DND-41 (cell line): ENCODE results near the gene WFS1.

Experiments used
- ATAC-seq: fragments of 200-7000 bp; cut with Tn5 transposase; 3 replicates; pipeline ENCODE4 v1.9.1; 2021; ENCODE audit warnings: low read depth; ENCODE audit not compliant: insufficient read depth
- DNase-seq: peaks from one replicate; pipeline ENCODE4 v3.0.0-alpha.2; 2020
- H2AFZ ChIP-seq: 2 replicates; pipeline ENCODE4 v1.6.0; 2012; ENCODE audit warnings: low read depth, low read length
- H3K27ac ChIP-seq: 2 replicates; pipeline ENCODE4 v1.5.1; 2012; ENCODE audit warnings: low read length, inconsistent platforms
- H3K27me3 ChIP-seq: fragments of 200-600 bp; sonication (generic); 2 replicates; pipeline ENCODE4 v1.6.0; 2012; ENCODE audit warnings: low read length, mild to moderate bottlenecking, inconsistent platforms; ENCODE audit not compliant: insufficient read depth, poor library complexity
- H3K36me3 ChIP-seq: 2 replicates; pipeline ENCODE4 v1.5.1; 2012; ENCODE audit warnings: low read length, inconsistent platforms; ENCODE audit not compliant: insufficient read depth
- H3K4me1 ChIP-seq: 2 replicates; pipeline ENCODE4 v1.5.1; 2012; ENCODE audit warnings: mild to moderate bottlenecking, low read length; ENCODE audit not compliant: insufficient read depth
- H3K4me2 ChIP-seq: 2 replicates; pipeline ENCODE4 v1.6.0; 2012; ENCODE audit warnings: mild to moderate bottlenecking, moderate library complexity, low read length, inconsistent platforms; ENCODE audit not compliant: insufficient read depth
- H3K4me3 ChIP-seq, 2 experiments: fragments of 200-600 bp in 1 of 2; shearing (Covaris generic) in 1 of 2; 2 replicates each; pipeline ENCODE4 v1.5.1; 2012 to 2016; ENCODE audit warnings: inconsistent platforms in 2 of 2, low read length in 2 of 2, mild to moderate bottlenecking in 2 of 2, low read depth in 1 of 2, moderate library complexity in 1 of 2
- H3K79me2 ChIP-seq: 2 replicates; pipeline ENCODE4 v1.6.0; 2012; ENCODE audit warnings: low read length, inconsistent platforms; ENCODE audit not compliant: insufficient read depth
- H3K9ac ChIP-seq: 2 replicates; pipeline ENCODE4 v1.6.0; 2012; ENCODE audit warnings: low read depth, mild to moderate bottlenecking, inconsistent platforms, low read length, moderate library complexity
- H3K9me3 ChIP-seq: 2 replicates; pipeline ENCODE4 v1.5.1; 2012; ENCODE audit warnings: low read length, moderate library complexity, mild to moderate bottlenecking, inconsistent platforms; ENCODE audit not compliant: insufficient read depth, severe bottlenecking
- H4K20me1 ChIP-seq: 2 replicates; pipeline ENCODE4 v1.6.0; 2012; ENCODE audit warnings: low read length; ENCODE audit not compliant: insufficient read depth
- CTCF ChIP-seq: IDR thresholded peaks from 2 replicates; pipeline ENCODE4 v1.5.1; 2012; ENCODE audit warnings: borderline replicate concordance, low read length, moderate library complexity, mild to moderate bottlenecking; ENCODE audit not compliant: poor library complexity, severe bottlenecking; ENCODE audit errors: extremely low read depth
- EZH2 ChIP-seq: IDR thresholded peaks from 3 replicates; pipeline ENCODE4 v1.6.1; 2012; ENCODE audit warnings: borderline replicate concordance, low read depth, mild to moderate bottlenecking, moderate library complexity, low read length, inconsistent platforms; ENCODE audit not compliant: severe bottlenecking

WFS1 gene

DNA sequence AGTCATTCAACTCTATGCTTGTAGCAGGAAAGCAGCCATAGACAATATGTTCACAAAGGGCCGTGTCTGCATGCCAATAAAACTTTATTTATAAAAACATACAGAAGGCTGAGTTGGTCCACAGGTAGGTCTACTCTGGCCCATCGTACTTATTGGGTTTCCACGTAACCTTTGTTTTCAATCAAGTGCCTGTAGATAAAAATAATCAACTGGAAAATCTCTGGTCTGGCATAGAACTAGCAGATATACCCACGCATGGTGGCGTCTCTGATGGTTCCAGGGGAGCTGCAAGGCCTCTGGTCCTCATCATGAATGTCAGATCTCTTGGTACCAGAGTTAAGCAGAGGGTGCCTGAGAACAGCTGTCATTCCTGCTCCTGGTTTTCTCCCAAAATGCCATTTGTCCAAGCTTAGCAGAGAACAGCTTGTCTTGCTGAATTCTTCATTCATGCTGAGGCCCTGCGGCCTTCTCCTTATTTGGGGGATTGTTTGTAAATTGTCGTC is 37.9 kb upstream of the WFS1 start:
- Histone ChIP-seq H3K9ac (no peak overlapping the region), H4K20me1 (peaks cover under 1% of the 10 kb centered on the region; the same call in 1 of the 2 replicates), H3K27me3 (no peaks in the 10 kb centered on the region), H2AFZ (no peak overlapping the region), H3K4me3 (no peak overlapping the region), H3K9me3 (no peaks in the 10 kb centered on the region), H3K79me2 (no peaks in the 10 kb centered on the region), H3K4me1 (no peaks in the 10 kb centered on the region), H3K4me2 (no peak overlapping the region), H3K36me3 (no peaks in the 10 kb centered on the region), H3K27ac (no peak overlapping the region)
- ATAC-seq (no peak), DNase-seq (no peak)
- TF ChIP-seq CTCF: no peak
- TF ChIP-seq EZH2: no peak

- no peaks in the 10 kb centered on the region; the same call in 1 of the 2 replicates for H4K20me1 ChIP-seq
- no peak overlapping the region for H3K4me3 ChIP-seq
- ATAC-seq (no peak), DNase-seq (no peak)
- no peak for TF ChIP-seq EZH2
- no peak for TF ChIP-seq CTCF
- H3K79me2 ChIP-seq: no peaks in the 10 kb centered on the region
- H3K4me1 ChIP-seq: no peaks in the 10 kb centered on the region
- no peaks in the 10 kb centered on the region for H3K27me3 ChIP-seq
- H3K36me3 ChIP-seq: no peaks in the 10 kb centered on the region
- no peak overlapping the region for H3K27ac ChIP-seq
- no peak overlapping the region for H3K9ac ChIP-seq
- no peak overlapping the region for H3K4me2 ChIP-seq
- no peaks in the 10 kb centered on the region for H3K9me3 ChIP-seq
- H2AFZ ChIP-seq: no peak overlapping the region
Observed at GRCh38 chr4:6232836-6233785, 36.5 kb upstream of the WFS1 start.

DNA sequence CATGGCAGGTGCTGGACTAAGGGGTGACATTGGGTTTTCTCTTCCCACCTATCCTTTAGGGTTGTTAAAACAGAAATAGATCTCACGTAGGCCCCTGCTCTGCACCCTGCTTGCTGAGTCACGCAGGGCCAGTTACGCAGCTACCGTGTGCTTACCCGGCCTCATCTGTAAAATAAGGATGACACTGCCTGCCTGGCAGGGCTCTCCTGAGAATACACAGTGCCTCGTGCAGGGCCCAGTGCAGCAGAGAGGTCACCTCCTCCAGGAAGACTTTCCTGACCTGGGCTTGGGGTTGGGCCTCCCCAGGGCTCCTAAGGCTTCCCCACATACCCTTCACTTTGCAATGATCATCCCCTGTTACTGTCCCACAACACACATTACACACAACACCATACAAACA is 35.7 kb upstream of the WFS1 start:
- H3K9me3 ChIP-seq: no peaks in the 10 kb centered on the region
- H3K27me3 ChIP-seq: no peaks in the 10 kb centered on the region
- no peaks in the 10 kb centered on the region for H3K4me1 ChIP-seq
- no peak overlapping the region for H3K4me3 ChIP-seq
- H2AFZ ChIP-seq: no peak overlapping the region
- no peak overlapping the region for H3K9ac ChIP-seq
- TF ChIP-seq EZH2 (no peak), CTCF (no peak)
- no peak for DNase-seq
- no peaks in the 10 kb centered on the region; the same call in 1 of the 2 replicates for H4K20me1 ChIP-seq
- H3K4me2 ChIP-seq: no peak overlapping the region
- H3K27ac ChIP-seq: no peak overlapping the region
- H3K79me2 ChIP-seq: no peaks in the 10 kb centered on the region
- H3K36me3 ChIP-seq: no peaks in the 10 kb centered on the region
- no peak for ATAC-seq
